K562 (cell line): ENCODE results near the gene GNG7. TPM values are rescaled to one million over a fixed set of nuclear protein-coding genes. Genes with fewer than 3 reads are reported as not detected.

Experiments
- BACH1 ChIP-seq: fragments of 200-800 bp; sonication (Bioruptor generic); IDR thresholded peaks from 2 replicates; pipeline ENCODE4 v1.6.1; 2016; ENCODE audit warnings: missing genetic modification characterization, missing compliant biosample characterization
- BRCA1 ChIP-seq, 2 experiments: fragments of 450-650 bp in 1 of 2; sonication (generic) in 1 of 2; formaldehyde crosslinking in 1 of 2; IDR thresholded peaks; 2 replicates each; pipeline versions ENCODE4 v1.5.0 to v1.6.1; 2017 to 2020; ENCODE audit warnings: mild to moderate bottlenecking in 1 of 2, missing genetic modification reagents in 1 of 2
- CCNT2 ChIP-seq: IDR thresholded peaks from 2 replicates; pipeline ENCODE4 v1.6.1; 2011; ENCODE audit warnings: borderline replicate concordance, low read depth, mild to moderate bottlenecking, moderate library complexity, mixed read lengths, low read length; ENCODE audit not compliant: insufficient read length; ENCODE audit errors: extremely low read depth
- CEBPB ChIP-seq: fragments of 450-650 bp; IDR thresholded peaks from 2 replicates; pipeline ENCODE4 v1.6.1; 2016; ENCODE audit warnings: missing genetic modification characterization, missing compliant biosample characterization
- CEBPG ChIP-seq, 3 experiments: fragments of 200-800 bp in 1 of 3; sonication (Bioruptor generic) in 1 of 3; sonication (generic) in 1 of 3; formaldehyde crosslinking in 1 of 3; IDR thresholded peaks in 2 of 3; conservative IDR thresholded peaks in 1 of 3; 2 replicates each; pipeline versions ENCODE4 v1.6.1 to v1.8.0; 2016 to 2022; ENCODE audit warnings: missing compliant biosample characterization in 2 of 3, missing genetic modification characterization in 2 of 3, mild to moderate bottlenecking in 1 of 3, missing genetic modification reagents in 1 of 3
- ELK3 ChIP-seq: fragments of 450-650 bp; formaldehyde crosslinking; IDR thresholded peaks from 2 replicates; pipeline ENCODE4 v1.4.0; 2020; ENCODE audit warnings: mild to moderate bottlenecking
- ETV5 ChIP-seq: sonication (generic); formaldehyde crosslinking; IDR thresholded peaks from 2 replicates; pipeline ENCODE4 v1.4.0; 2020; ENCODE audit warnings: low read depth, mild to moderate bottlenecking, missing genetic modification reagents
- EWSR1 ChIP-seq: fragments of 450-650 bp; IDR thresholded peaks from 2 replicates; pipeline ENCODE4 v1.6.1; 2018; ENCODE audit warnings: borderline replicate concordance, mild to moderate bottlenecking, low read depth, moderate library complexity; ENCODE audit not compliant: partially characterized antibody
- FOXM1 ChIP-seq, 2 experiments: fragments of 450-650 bp in 1 of 2; sonication (generic) in 1 of 2; formaldehyde crosslinking in 1 of 2; IDR thresholded peaks; 2 replicates each; pipeline versions ENCODE4 v1.6.1 to v1.9.0; 2017 to 2022; ENCODE audit warnings: low read depth in 2 of 2, mild to moderate bottlenecking in 2 of 2, missing genetic modification reagents in 1 of 2, moderate library complexity in 1 of 2
- HCFC1 ChIP-seq: IDR thresholded peaks from 2 replicates; pipeline ENCODE4 v1.6.1; 2012; ENCODE audit warnings: low read depth, low read length, improper control_type of control experiment
- SLC30A9 ChIP-seq: fragments of 250-450 bp; sonication (Bioruptor Pico); IDR thresholded peaks from 2 replicates; pipeline ENCODE4 v1.8.0; 2022; ENCODE audit warnings: mild to moderate bottlenecking, moderate library complexity
- TCF3 ChIP-seq: sonication (generic); formaldehyde crosslinking; IDR thresholded peaks from 2 replicates; pipeline ENCODE4 v1.4.0; 2020; ENCODE audit warnings: mild to moderate bottlenecking, missing genetic modification reagents
- TFAP4 ChIP-seq: sonication (generic); formaldehyde crosslinking; IDR thresholded peaks from 2 replicates; pipeline ENCODE4 v1.8.0; 2022; ENCODE audit warnings: missing genetic modification reagents, mild to moderate bottlenecking, moderate library complexity, borderline replicate concordance
- UBTF ChIP-seq, 2 experiments: IDR thresholded peaks; 2 replicates each; pipeline ENCODE4 v1.6.1; 2012; ENCODE audit warnings: improper control_type of control experiment in 2 of 2, low read depth in 2 of 2, low read length in 2 of 2, borderline replicate concordance in 1 of 2
- WHSC1 ChIP-seq: IDR thresholded peaks from one replicate; pipeline ENCODE4 v1.6.1; 2012; ENCODE audit warnings: low read length, control low read depth, inconsistent platforms
- ZNF12 ChIP-seq: sonication (generic); formaldehyde crosslinking; IDR thresholded peaks from 2 replicates; pipeline ENCODE4 v1.4.0; 2020; ENCODE audit warnings: mild to moderate bottlenecking, missing genetic modification reagents
- ZNF444 ChIP-seq: fragments of 250-450 bp; sonication (Bioruptor Pico); IDR thresholded peaks from 2 replicates; pipeline ENCODE4 v1.4.0; 2020; ENCODE audit warnings: mild to moderate bottlenecking, moderate library complexity
- ZNF696 ChIP-seq: fragments of 250-450 bp; sonication (Bioruptor Pico); conservative IDR thresholded peaks from 2 replicates; pipeline ENCODE4 v1.4.0; 2020; ENCODE audit warnings: mild to moderate bottlenecking, moderate library complexity
- polyA plus RNA-seq, 8 experiments: library from polyadenylated mRNA; depleted of rRNA in 4 of 8; stranded (reverse) in 5 of 8; unstranded in 3 of 8; fragments of >200 nt; fragmentation: Nextera tagmentation in 2 of 8; fragmentation: Illumina TruSeq in 1 of 8; extraction: Ambion mirVana in 2 of 8; extraction: Trizol in 1 of 8; gene quantifications; 2 replicates each; pipeline versions ENCODE4 v1.2.1 to v1.2.3, GENCODE V29; 2011 to 2014; ENCODE audit warnings: inconsistent platforms in 1 of 8, missing spikeins in 1 of 8
- total RNA-seq, 7 experiments: library from RNA; depleted of rRNA in 6 of 7; stranded (reverse); fragments of >200 nt in 6 of 7; fragmentation: Illumina TruSeq in 2 of 7; extraction: Trizol in 2 of 7; gene quantifications; 2 replicates each; pipeline versions ENCODE4 v1.2.1 to v1.2.3, GENCODE V29; 2011 to 2021; ENCODE audit warnings: low replicate concordance in 1 of 7
- TF ChIP-seq, protein P1 (sequence below): fragments of 200-400 bp; formaldehyde crosslinking; IDR thresholded peaks from 2 replicates; pipeline ENCODE4 v1.6.1; 2017; ENCODE audit warnings: mild to moderate bottlenecking, low read depth, low read length, moderate library complexity

Gene GNG7
- total and polyA plus RNA-seq, 9 of the 15 experiments (the other 6 are each of a cell fraction or from before 2014, with no cell fraction given), result 0.01 to 0.20 (median 0.06) TPM; not detected in 1

DNA sequence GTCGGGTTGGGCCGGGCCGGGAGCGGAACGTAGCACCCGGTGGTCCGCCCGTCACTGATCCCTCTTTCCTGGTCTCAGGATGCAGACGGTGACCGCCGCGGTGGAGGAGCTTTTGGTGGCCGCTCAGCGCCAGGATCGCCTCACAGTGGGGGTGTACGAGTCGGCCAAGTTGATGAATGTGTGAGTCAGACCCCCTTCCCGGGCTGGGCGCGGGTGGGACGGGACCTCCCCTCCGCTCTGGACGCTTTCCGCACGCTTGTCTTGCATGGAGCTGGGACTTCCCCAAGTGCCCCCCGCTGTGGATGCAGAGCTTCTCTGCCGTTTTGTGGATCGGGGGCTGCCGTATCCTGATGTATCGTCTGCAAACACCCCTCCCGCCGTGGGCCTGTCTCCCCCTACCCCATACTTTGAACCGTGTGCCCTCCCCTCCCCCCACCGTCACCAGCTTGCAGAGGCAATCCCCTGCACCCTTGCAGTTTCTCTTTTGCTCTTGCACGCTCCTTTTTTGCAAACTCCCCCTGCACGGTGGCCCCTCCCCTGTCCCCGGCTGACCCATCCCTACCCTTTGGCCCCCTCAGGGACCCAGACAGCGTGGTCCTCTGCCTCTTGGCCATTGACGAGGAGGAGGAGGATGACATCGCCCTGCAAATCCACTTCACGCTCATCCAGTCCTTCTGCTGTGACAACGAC is 225.9 kb downstream of the GNG7 start (continued):
- TF ChIP-seq UBTF (IDR thresholded peaks at IDR 0.05; ENCODE audit: borderline replicate concordance in 1 of 2, low read depth in 2 of 2, low read length in 2 of 2), result 0 out of 4 replicates have a peak, but pooled peaks have one; percentile 21 to 54
- TF ChIP-seq BRCA1 (IDR thresholded peaks at IDR 0.05), result no peak
- no peak for TF ChIP-seq BRCA1 (CRISPR knock-in tag; IDR thresholded peaks at IDR 0.05)
- TF ChIP-seq CEBPB (tag), result peak; percentile 4; the same call in 1 of the 2 replicates
- TF ChIP-seq WHSC1, result no peak
- TF ChIP-seq ELK3 (CRISPR knock-in tag), result no peak
- TF ChIP-seq SLC30A9 (CRISPR knock-in tag), result no peak
- TF ChIP-seq TFAP4 (CRISPR knock-in tag), result 0 out of 2 replicates have a peak, but pooled peaks have one; percentile 5
- no peak for TF ChIP-seq ZNF696 (CRISPR knock-in tag)
- no peak for TF ChIP-seq HCFC1
- TF ChIP-seq, protein P1, sequence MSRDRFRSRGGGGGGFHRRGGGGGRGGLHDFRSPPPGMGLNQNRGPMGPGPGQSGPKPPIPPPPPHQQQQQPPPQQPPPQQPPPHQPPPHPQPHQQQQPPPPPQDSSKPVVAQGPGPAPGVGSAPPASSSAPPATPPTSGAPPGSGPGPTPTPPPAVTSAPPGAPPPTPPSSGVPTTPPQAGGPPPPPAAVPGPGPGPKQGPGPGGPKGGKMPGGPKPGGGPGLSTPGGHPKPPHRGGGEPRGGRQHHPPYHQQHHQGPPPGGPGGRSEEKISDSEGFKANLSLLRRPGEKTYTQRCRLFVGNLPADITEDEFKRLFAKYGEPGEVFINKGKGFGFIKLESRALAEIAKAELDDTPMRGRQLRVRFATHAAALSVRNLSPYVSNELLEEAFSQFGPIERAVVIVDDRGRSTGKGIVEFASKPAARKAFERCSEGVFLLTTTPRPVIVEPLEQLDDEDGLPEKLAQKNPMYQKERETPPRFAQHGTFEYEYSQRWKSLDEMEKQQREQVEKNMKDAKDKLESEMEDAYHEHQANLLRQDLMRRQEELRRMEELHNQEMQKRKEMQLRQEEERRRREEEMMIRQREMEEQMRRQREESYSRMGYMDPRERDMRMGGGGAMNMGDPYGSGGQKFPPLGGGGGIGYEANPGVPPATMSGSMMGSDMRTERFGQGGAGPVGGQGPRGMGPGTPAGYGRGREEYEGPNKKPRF, result no peak
- no peak for TF ChIP-seq BACH1 (tag)
- no peak for TF ChIP-seq TCF3 (CRISPR knock-in tag)
- TF ChIP-seq ZNF12, result no peak
- TF ChIP-seq CEBPG (CRISPR knock-in tag; IDR thresholded peaks at IDR 0.05), result no peak
- 0 out of 4 replicates have a peak, but pooled peaks of 1 of the 2 experiments have one; percentile 15 for TF ChIP-seq CEBPG (tag; conservative IDR thresholded peaks at IDR 0.05 in 1 of 2, IDR thresholded peaks at IDR 0.05 in 1 of 2)
- TF ChIP-seq CCNT2, result peak; percentile 31
- no peak for TF ChIP-seq ETV5
- no peak for TF ChIP-seq EWSR1
- no peak for TF ChIP-seq FOXM1 (IDR thresholded peaks at IDR 0.05; ENCODE audit: low read depth)
- TF ChIP-seq FOXM1 (CRISPR knock-in tag; IDR thresholded peaks at IDR 0.05; ENCODE audit: low read depth), result no peak
- TF ChIP-seq ZNF444 (CRISPR knock-in tag), result no peak
